H1 (cell line): ENCODE measurements around the gene CYP1A2. TPM values are rescaled to one million over a fixed set of nuclear protein-coding genes. Genes with fewer than 3 reads are reported as not detected.

ENCODE experiments used
- HDAC2 ChIP-seq, 2 experiments: fragments of 300-600 bp in 1 of 2; sonication (generic) in 1 of 2; IDR thresholded peaks; 2 replicates each; pipeline ENCODE4 v1.6.1; 2011 to 2012; ENCODE audit warnings: low read depth in 2 of 2, low read length in 2 of 2, mild to moderate bottlenecking in 2 of 2, moderate library complexity in 2 of 2, borderline replicate concordance in 1 of 2, inconsistent platforms in 1 of 2
- KDM4A ChIP-seq: IDR thresholded peaks from one replicate; pipeline ENCODE4 v1.7.1; 2012; ENCODE audit warnings: low read depth, mild to moderate bottlenecking, moderate library complexity, low read length, inconsistent platforms; ENCODE audit not compliant: severe bottlenecking
- MAFK ChIP-seq: IDR thresholded peaks from 2 replicates; pipeline ENCODE4 v1.6.1; 2012; ENCODE audit warnings: low read depth, mild to moderate bottlenecking, improper control_type of control experiment, low read length
- RBBP5 ChIP-seq: IDR thresholded peaks from 2 replicates; pipeline ENCODE4 v1.7.1; 2012; ENCODE audit warnings: low read depth, mild to moderate bottlenecking, inconsistent platforms, low read length, moderate library complexity, borderline replicate concordance
- RNF2 ChIP-seq: fragments of 200-900, 300-1000 bp; sonication (generic); IDR thresholded peaks from 2 replicates; pipeline ENCODE4 v1.7.1; 2016; ENCODE audit warnings: borderline replicate concordance, low read depth, mild to moderate bottlenecking, antibody characterized with exemption, low read length; ENCODE audit not compliant: poor library complexity, severe bottlenecking; ENCODE audit errors: missing control alignments
- SIX5 ChIP-seq: IDR thresholded peaks from 2 replicates; pipeline ENCODE4 v1.6.1; 2011; ENCODE audit warnings: mild to moderate bottlenecking, low read depth, low read length
- polyA plus RNA-seq, 7 experiments: library from polyadenylated mRNA; depleted of rRNA in 3 of 7; stranded (reverse) in 5 of 7; unstranded in 2 of 7; fragments of >200 nt in 5 of 7; fragments of 200-250 nt in 2 of 7; gene quantifications; 1 replicate in 5 of 7; 2 replicates in 1 of 7; 4 replicates in 1 of 7; pipeline versions ENCODE4 v1.2.1 to v1.2.3, GENCODE V29; 2011 to 2013; ENCODE audit warnings: missing spikeins in 2 of 7, mixed read lengths in 2 of 7
- total RNA-seq: library from RNA; stranded (reverse); fragmentation: NEBNext Ultra II Directional; extraction: Animal tissue kit (Norgen Biotek cat#: 25700); gene quantifications from 2 replicates; pipeline ENCODE4 v1.2.1, GENCODE V29; 2021

CYP1A2 gene
- total and polyA plus RNA-seq, 2 of the 8 experiments (the other 6 are each of a cell fraction or from before 2014, with no cell fraction given) = not detected

- TF ChIP-seq RNF2 (no peak), MAFK (no peak), KDM4A (no peak), HDAC2 (IDR thresholded peaks at IDR 0.05; ENCODE audit: borderline replicate concordance in 1 of 2, low read depth in 2 of 2, low read length in 2 of 2) (no peak), RBBP5 (no peak), SIX5 (no peak)
- TF ChIP-seq, all 59 proteins: peak for 0
Measured at GRCh38 chr15:74730619-74731316, 17.9 kb upstream of the CYP1A2 start (continued).
